ENCODE data around the gene ADGRF1. TPM values are rescaled to one million over a fixed set of nuclear protein-coding genes. Genes with fewer than 3 reads are reported as not detected.

Gene ADGRF1
- total and polyA plus RNA-seq, 2 donors (not counting 1 experiment from before 2014, with no cell fraction given): not detected

DNA sequence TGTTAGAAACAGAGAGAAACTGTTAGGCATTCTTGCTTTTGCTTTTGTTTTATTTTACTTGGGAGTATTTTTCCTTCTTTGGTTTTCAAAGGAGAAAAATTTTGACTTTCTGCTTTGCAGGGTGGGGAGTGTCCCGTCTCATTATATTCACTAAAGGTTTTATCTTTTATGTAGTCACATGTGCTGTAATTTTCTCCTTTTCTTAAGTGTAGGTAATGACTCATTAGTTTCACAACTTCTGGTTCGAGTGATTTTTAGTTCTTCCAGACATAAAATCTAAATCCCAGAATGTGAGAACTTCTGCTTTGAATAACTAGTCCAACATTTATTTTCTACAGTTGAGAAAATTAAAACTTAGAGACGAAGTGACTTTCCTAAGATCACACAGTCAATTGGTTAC, 37.7 kb downstream of the ADGRF1 start:
- Histone ChIP-seq H3K4me3 (replicated peaks in 1 of 4; ENCODE audit: control extremely low read depth in 1 of 4, insufficient read depth in 1 of 4, low read depth in 3 of 4, low read length in 4 of 4) (no peak overlapping the region), H3K36me3 (ENCODE audit: control insufficient read depth, insufficient read depth, low read length) (no peaks in the 10 kb centered on the region), H3K9ac (ENCODE audit: insufficient read depth, low read length) (no peak overlapping the region), H4K20me1 (ENCODE audit: control insufficient read depth, extremely low read depth, insufficient read depth, low read length) (no peaks in the 10 kb centered on the region), H3K27ac (ENCODE audit: insufficient read depth, low read length) (no peak overlapping the region), H3K4me1 (ENCODE audit: control insufficient read depth, extremely low read depth, insufficient read depth, low read length) (no peaks in the 10 kb centered on the region), H3K27me3 (ENCODE audit: control insufficient read depth, insufficient read depth, low read length) (no peaks in the 10 kb centered on the region), H3K9me3 (ENCODE audit: control insufficient read depth, insufficient read depth, low read depth, low read length) (no peaks in the 10 kb centered on the region), H3K4me2 (ENCODE audit: extremely low read depth, insufficient read depth, low read length) (no peak overlapping the region), H3K79me2 (ENCODE audit: control insufficient read depth, insufficient read depth, low read length) (no peaks in the 10 kb centered on the region), H2AFZ (ENCODE audit: low read length) (no peak overlapping the region)
- TF ChIP-seq EZH2 (IDR thresholded peaks at IDR 0.05; ENCODE audit: low read length, missing control alignments): no peak
- TF ChIP-seq, protein P1, sequence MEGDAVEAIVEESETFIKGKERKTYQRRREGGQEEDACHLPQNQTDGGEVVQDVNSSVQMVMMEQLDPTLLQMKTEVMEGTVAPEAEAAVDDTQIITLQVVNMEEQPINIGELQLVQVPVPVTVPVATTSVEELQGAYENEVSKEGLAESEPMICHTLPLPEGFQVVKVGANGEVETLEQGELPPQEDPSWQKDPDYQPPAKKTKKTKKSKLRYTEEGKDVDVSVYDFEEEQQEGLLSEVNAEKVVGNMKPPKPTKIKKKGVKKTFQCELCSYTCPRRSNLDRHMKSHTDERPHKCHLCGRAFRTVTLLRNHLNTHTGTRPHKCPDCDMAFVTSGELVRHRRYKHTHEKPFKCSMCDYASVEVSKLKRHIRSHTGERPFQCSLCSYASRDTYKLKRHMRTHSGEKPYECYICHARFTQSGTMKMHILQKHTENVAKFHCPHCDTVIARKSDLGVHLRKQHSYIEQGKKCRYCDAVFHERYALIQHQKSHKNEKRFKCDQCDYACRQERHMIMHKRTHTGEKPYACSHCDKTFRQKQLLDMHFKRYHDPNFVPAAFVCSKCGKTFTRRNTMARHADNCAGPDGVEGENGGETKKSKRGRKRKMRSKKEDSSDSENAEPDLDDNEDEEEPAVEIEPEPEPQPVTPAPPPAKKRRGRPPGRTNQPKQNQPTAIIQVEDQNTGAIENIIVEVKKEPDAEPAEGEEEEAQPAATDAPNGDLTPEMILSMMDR (conservative IDR thresholded peaks at IDR 0.05 in 1 of 2, IDR thresholded peaks at IDR 0.05 in 1 of 2; ENCODE audit: low read depth in 1 of 2, low read length in 2 of 2): no peak
- peak in 1 of 2 donors; percentile 53 for DNase-seq (ENCODE audit: low read depth in 2 of 2)

DNA sequence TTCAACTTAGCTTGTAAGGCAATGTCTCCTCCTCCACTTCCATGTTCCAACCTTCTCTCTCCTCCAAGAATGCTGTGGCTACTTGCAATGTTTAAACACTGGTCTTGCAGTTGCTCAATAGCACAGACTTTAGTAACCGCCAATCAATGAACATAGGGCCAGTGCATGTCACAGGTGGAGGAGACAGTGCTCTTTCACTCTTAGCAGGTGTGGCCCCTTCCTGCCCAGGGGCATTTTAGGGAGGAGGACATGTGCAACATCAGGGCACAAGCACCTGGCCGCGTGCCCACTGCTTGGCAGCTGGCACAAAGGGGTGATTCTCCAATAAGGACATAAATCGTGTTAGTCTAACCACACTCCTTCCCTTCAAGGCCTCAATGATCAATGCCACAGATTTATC, 41.3 kb downstream of the ADGRF1 start:
- Histone ChIP-seq H3K36me3 (ENCODE audit: control insufficient read depth, insufficient read depth, low read length) (no peaks in the 10 kb centered on the region), H2AFZ (ENCODE audit: low read length) (no peak overlapping the region), H3K27ac (ENCODE audit: insufficient read depth, low read length) (no peak overlapping the region), H3K4me1 (ENCODE audit: control insufficient read depth, extremely low read depth, insufficient read depth, low read length) (no peaks in the 10 kb centered on the region), H3K4me2 (ENCODE audit: extremely low read depth, insufficient read depth, low read length) (no peak overlapping the region), H3K9me3 (ENCODE audit: control insufficient read depth, insufficient read depth, low read depth, low read length) (no peaks in the 10 kb centered on the region), H3K9ac (ENCODE audit: insufficient read depth, low read length) (no peak overlapping the region), H3K4me3 (replicated peaks in 1 of 4; ENCODE audit: control extremely low read depth in 1 of 4, insufficient read depth in 1 of 4, low read depth in 3 of 4, low read length in 4 of 4) (no peak overlapping the region), H4K20me1 (ENCODE audit: control insufficient read depth, extremely low read depth, insufficient read depth, low read length) (no peaks in the 10 kb centered on the region), H3K27me3 (ENCODE audit: control insufficient read depth, insufficient read depth, low read length) (no peaks in the 10 kb centered on the region), H3K79me2 (ENCODE audit: control insufficient read depth, insufficient read depth, low read length) (no peaks in the 10 kb centered on the region)
- peak in 1 of 2 donors; percentile 51 for DNase-seq (ENCODE audit: low read depth in 2 of 2)
- no peak for TF ChIP-seq EZH2 (IDR thresholded peaks at IDR 0.05; ENCODE audit: low read length, missing control alignments)
- TF ChIP-seq, protein P1 (conservative IDR thresholded peaks at IDR 0.05 in 1 of 2, IDR thresholded peaks at IDR 0.05 in 1 of 2; ENCODE audit: low read depth in 1 of 2, low read length in 2 of 2): no peak

DNA sequence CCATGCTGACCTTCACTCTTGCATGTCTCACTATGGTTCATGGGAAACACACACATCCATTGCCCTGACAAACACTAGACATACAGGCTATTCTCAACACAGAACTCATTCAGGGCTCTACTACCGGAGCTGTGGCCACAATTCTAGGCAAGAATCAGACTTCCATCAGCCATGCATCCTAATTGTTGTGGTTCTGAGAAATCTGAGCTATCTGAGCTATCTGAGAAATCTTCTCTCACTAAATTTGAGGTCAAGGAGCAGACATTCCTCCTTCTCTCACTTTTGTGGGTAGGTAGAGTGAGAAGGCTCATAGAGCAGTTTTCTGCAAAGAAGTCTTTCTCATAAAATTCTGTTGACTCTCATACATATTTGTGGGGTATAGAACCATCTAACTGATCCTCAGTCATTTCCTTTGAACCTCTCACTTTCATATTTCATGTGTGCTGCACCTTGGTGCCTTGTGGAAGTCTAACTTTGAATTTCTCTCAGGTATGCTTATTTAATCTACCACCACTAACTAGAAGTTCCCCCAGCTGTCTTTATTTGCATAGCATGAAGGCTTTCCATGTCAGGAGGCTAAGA, 43.6 kb downstream of the ADGRF1 start:
- Histone ChIP-seq H3K36me3 (ENCODE audit: control insufficient read depth, insufficient read depth, low read length) (no peaks in the 10 kb centered on the region), H3K4me1 (ENCODE audit: control insufficient read depth, extremely low read depth, insufficient read depth, low read length) (no peaks in the 10 kb centered on the region), H3K9me3 (ENCODE audit: control insufficient read depth, insufficient read depth, low read depth, low read length) (no peaks in the 10 kb centered on the region), H3K27ac (ENCODE audit: insufficient read depth, low read length) (no peak overlapping the region), H4K20me1 (ENCODE audit: control insufficient read depth, extremely low read depth, insufficient read depth, low read length) (no peaks in the 10 kb centered on the region), H3K4me3 (replicated peaks in 1 of 4; ENCODE audit: control extremely low read depth in 1 of 4, insufficient read depth in 1 of 4, low read depth in 3 of 4, low read length in 4 of 4) (no peak overlapping the region), H2AFZ (ENCODE audit: low read length) (no peak overlapping the region), H3K4me2 (ENCODE audit: extremely low read depth, insufficient read depth, low read length) (no peak overlapping the region), H3K9ac (ENCODE audit: insufficient read depth, low read length) (no peak overlapping the region), H3K27me3 (ENCODE audit: control insufficient read depth, insufficient read depth, low read length) (no peaks in the 10 kb centered on the region), H3K79me2 (ENCODE audit: control insufficient read depth, insufficient read depth, low read length) (no peaks in the 10 kb centered on the region)
- no peak for TF ChIP-seq EZH2 (IDR thresholded peaks at IDR 0.05; ENCODE audit: low read length, missing control alignments)
- TF ChIP-seq, protein P1 (conservative IDR thresholded peaks at IDR 0.05 in 1 of 2, IDR thresholded peaks at IDR 0.05 in 1 of 2; ENCODE audit: low read depth in 1 of 2, low read length in 2 of 2): no peak
- peak in 1 of 2 donors; percentile 87 for DNase-seq (ENCODE audit: low read depth in 2 of 2)
